Neural cell (in vitro differentiated cells): ENCODE measurements around the gene ZNF24.

ENCODE experiments used
- CTCF ChIP-seq: fragments of 450-650 bp; IDR thresholded peaks from 2 replicates; pipeline ENCODE4 v1.5.1; 2014; ENCODE audit warnings: antibody characterized with exemption, mild to moderate bottlenecking, moderate library complexity; ENCODE audit not compliant: poor library complexity, severe bottlenecking
- EZH2 ChIP-seq: fragments of 200-600, 300-800 bp; shearing (Covaris generic), sonication (generic); IDR thresholded peaks from 2 replicates; pipeline ENCODE4 v1.6.1; 2014; ENCODE audit warnings: antibody characterized with exemption, low read length, borderline replicate concordance, mild to moderate bottlenecking; ENCODE audit not compliant: insufficient read depth, poor library complexity, severe bottlenecking
- POLR2AphosphoS5 ChIP-seq: IDR thresholded peaks from 2 replicates; pipeline ENCODE4 v1.6.1; 2012
- RAD21 ChIP-seq: fragments of 450-650 bp; conservative IDR thresholded peaks from 2 replicates; pipeline ENCODE4 v1.6.1; 2014; ENCODE audit warnings: antibody characterized with exemption, mild to moderate bottlenecking, moderate library complexity
- TF ChIP-seq, protein P1 (sequence below): IDR thresholded peaks from 2 replicates; pipeline ENCODE4 v1.6.1; 2012; ENCODE audit warnings: borderline replicate concordance

GRCh38 chr18:35311496-35311895 lies 32.7 kb downstream of the ZNF24 start:
- no peak for TF ChIP-seq CTCF
- no peak for TF ChIP-seq POLR2AphosphoS5
- no peak for TF ChIP-seq EZH2
- TF ChIP-seq RAD21 = no peak
- TF ChIP-seq, protein P1, sequence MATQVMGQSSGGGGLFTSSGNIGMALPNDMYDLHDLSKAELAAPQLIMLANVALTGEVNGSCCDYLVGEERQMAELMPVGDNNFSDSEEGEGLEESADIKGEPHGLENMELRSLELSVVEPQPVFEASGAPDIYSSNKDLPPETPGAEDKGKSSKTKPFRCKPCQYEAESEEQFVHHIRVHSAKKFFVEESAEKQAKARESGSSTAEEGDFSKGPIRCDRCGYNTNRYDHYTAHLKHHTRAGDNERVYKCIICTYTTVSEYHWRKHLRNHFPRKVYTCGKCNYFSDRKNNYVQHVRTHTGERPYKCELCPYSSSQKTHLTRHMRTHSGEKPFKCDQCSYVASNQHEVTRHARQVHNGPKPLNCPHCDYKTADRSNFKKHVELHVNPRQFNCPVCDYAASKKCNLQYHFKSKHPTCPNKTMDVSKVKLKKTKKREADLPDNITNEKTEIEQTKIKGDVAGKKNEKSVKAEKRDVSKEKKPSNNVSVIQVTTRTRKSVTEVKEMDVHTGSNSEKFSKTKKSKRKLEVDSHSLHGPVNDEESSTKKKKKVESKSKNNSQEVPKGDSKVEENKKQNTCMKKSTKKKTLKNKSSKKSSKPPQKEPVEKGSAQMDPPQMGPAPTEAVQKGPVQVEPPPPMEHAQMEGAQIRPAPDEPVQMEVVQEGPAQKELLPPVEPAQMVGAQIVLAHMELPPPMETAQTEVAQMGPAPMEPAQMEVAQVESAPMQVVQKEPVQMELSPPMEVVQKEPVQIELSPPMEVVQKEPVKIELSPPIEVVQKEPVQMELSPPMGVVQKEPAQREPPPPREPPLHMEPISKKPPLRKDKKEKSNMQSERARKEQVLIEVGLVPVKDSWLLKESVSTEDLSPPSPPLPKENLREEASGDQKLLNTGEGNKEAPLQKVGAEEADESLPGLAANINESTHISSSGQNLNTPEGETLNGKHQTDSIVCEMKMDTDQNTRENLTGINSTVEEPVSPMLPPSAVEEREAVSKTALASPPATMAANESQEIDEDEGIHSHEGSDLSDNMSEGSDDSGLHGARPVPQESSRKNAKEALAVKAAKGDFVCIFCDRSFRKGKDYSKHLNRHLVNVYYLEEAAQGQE = no peak
